ENCODE data around the gene SRMS. TPM values are rescaled to one million over a fixed set of nuclear protein-coding genes. Genes with fewer than 3 reads are reported as not detected.

Gene SRMS
- polyA plus RNA-seq, 1 donor from 2014 or later: not detected

GRCh38 chr20:63534427-63534830 is 13.1 kb downstream of the SRMS start:
- no peak overlapping the region for H3K4me3 ChIP-seq (ENCODE audit: low read length)
- no peaks in the 10 kb centered on the region for H3K9me2 ChIP-seq (ENCODE audit: insufficient read depth, low read length)
- no peaks in the 10 kb centered on the region for H4K20me1 ChIP-seq (ENCODE audit: insufficient read depth)
- H2AFZ ChIP-seq (ENCODE audit: low read depth, low read length): no peak overlapping the region
- no peaks in the 10 kb centered on the region for H3K36me3 ChIP-seq (ENCODE audit: insufficient read depth, low read length)
- H3K9ac ChIP-seq (ENCODE audit: low read length): no peak overlapping the region
- H3K9me3 ChIP-seq (ENCODE audit: low read length): no peaks in the 10 kb centered on the region
- no peak overlapping the region for H3K4me2 ChIP-seq (ENCODE audit: low read length)
- TF ChIP-seq EP300 (conservative IDR thresholded peaks at IDR 0.05; ENCODE audit: poor library complexity, severe bottlenecking) (no peak), CTCF (IDR thresholded peaks at IDR 0.05; ENCODE audit: poor library complexity, severe bottlenecking) (no peak)
- no peaks in the 10 kb centered on the region for H3K27me3 ChIP-seq (ENCODE audit: insufficient read depth, low read depth, low read length)
- H3F3A ChIP-seq (ENCODE audit: insufficient read depth, low read length, poor library complexity, severe bottlenecking): no peaks in the 10 kb centered on the region
- no peak overlapping the region for H3K27ac ChIP-seq (ENCODE audit: low read length)
- no peaks in the 10 kb centered on the region for H3K79me2 ChIP-seq (replicated peaks; ENCODE audit: insufficient read depth, low read length)

GRCh38 chr20:63533871-63534393 is 13.6 kb downstream of the SRMS start:
- H3K4me3 ChIP-seq (ENCODE audit: low read length): no peak overlapping the region
- H4K20me1 ChIP-seq (ENCODE audit: insufficient read depth): no peaks in the 10 kb centered on the region
- no peak for TF ChIP-seq SMC3 (conservative IDR thresholded peaks at IDR 0.05; ENCODE audit: poor library complexity)

GRCh38 chr20:63533388-63533787 is 14.2 kb downstream of the SRMS start:
- TF ChIP-seq EZH2 (IDR thresholded peaks at IDR 0.05; ENCODE audit: borderline replicate concordance, insufficient read depth, low read length, poor library complexity, severe bottlenecking) (no peak), SMC3 (conservative IDR thresholded peaks at IDR 0.05; ENCODE audit: poor library complexity) (no peak), EP300 (conservative IDR thresholded peaks at IDR 0.05; ENCODE audit: poor library complexity, severe bottlenecking) (no peak), REST (IDR thresholded peaks at IDR 0.05; ENCODE audit: borderline replicate concordance) (no peak), RAD21 (conservative IDR thresholded peaks at IDR 0.05) (no peak), TAF1 (IDR thresholded peaks at IDR 0.05; ENCODE audit: low read depth) (no peak), MXI1 (conservative IDR thresholded peaks at IDR 0.05; ENCODE audit: poor library complexity, severe bottlenecking) (no peak), CTCF (IDR thresholded peaks at IDR 0.05; ENCODE audit: poor library complexity, severe bottlenecking) (no peak), POLR2AphosphoS5 (IDR thresholded peaks at IDR 0.05) (no peak)
- Histone ChIP-seq H3K27ac (ENCODE audit: low read length) (no peak overlapping the region), H3K36me3 (ENCODE audit: insufficient read depth, low read length) (no peaks in the 10 kb centered on the region), H3K9ac (ENCODE audit: low read length) (no peak overlapping the region), H3K9me3 (ENCODE audit: low read length) (no peaks in the 10 kb centered on the region), H3K4me3 (ENCODE audit: low read length) (no peak overlapping the region), H4K20me1 (ENCODE audit: insufficient read depth) (no peaks in the 10 kb centered on the region), H2AFZ (ENCODE audit: low read depth, low read length) (no peak overlapping the region), H3K27me3 (ENCODE audit: insufficient read depth, low read depth, low read length) (no peaks in the 10 kb centered on the region), H3F3A (ENCODE audit: insufficient read depth, low read length, poor library complexity, severe bottlenecking) (no peaks in the 10 kb centered on the region), H3K9me2 (ENCODE audit: insufficient read depth, low read length) (no peaks in the 10 kb centered on the region), H3K79me2 (replicated peaks; ENCODE audit: insufficient read depth, low read length) (no peaks in the 10 kb centered on the region), H3K4me2 (ENCODE audit: low read length) (no peak overlapping the region)

More at GRCh38 chr20:63533871-63534393, 13.6 kb downstream of the SRMS start:
- Histone ChIP-seq H3K9ac (ENCODE audit: low read length) (no peak overlapping the region), H3K27me3 (ENCODE audit: insufficient read depth, low read depth, low read length) (no peaks in the 10 kb centered on the region), H3K79me2 (replicated peaks; ENCODE audit: insufficient read depth, low read length) (no peaks in the 10 kb centered on the region), H2AFZ (ENCODE audit: low read depth, low read length) (no peak overlapping the region), H3F3A (ENCODE audit: insufficient read depth, low read length, poor library complexity, severe bottlenecking) (no peaks in the 10 kb centered on the region), H3K36me3 (ENCODE audit: insufficient read depth, low read length) (no peaks in the 10 kb centered on the region), H3K4me2 (ENCODE audit: low read length) (no peak overlapping the region), H3K9me3 (ENCODE audit: low read length) (no peaks in the 10 kb centered on the region), H3K27ac (ENCODE audit: low read length) (no peak overlapping the region), H3K9me2 (ENCODE audit: insufficient read depth, low read length) (no peaks in the 10 kb centered on the region)

Measured in neural cell (in vitro differentiated cells).